ENCODE results near the gene NFAT5. TPM values are rescaled to one million over a fixed set of nuclear protein-coding genes. Genes with fewer than 3 reads are reported as not detected.
"Not testable (repeated sequence)": the region's sequence is repeated elsewhere in the genome, so short reads cannot be mapped to it uniquely, and the experiment has no call there.

NFAT5 gene
- total RNA-seq, 1 experiment from 2014 or later, result 6.1 TPM

GRCh38 chr16:69717066-69717465, 151.3 kb downstream of the NFAT5 start:
- no peak for DNase-seq (ENCODE audit: low read depth)
- in situ Hi-C loops (cut with HindIII; ENCODE audit: low pct_unique_long_range_greater_than_20kb, low sequenced_read_pairs), result no loop called here

GRCh38 chr16:69718111-69718764, 152.5 kb downstream of the NFAT5 start:
- DNase-seq (ENCODE audit: low read depth), result no peak
- in situ Hi-C loops (cut with HindIII; ENCODE audit: low pct_unique_long_range_greater_than_20kb, low sequenced_read_pairs), result no loop called here

GRCh38 chr16:69720822-69721430, 155.2 kb downstream of the NFAT5 start:
- in situ Hi-C loops (cut with HindIII; ENCODE audit: low pct_unique_long_range_greater_than_20kb, low sequenced_read_pairs), result no loop called here
- no peak for DNase-seq (ENCODE audit: low read depth)

- in situ Hi-C loops (cut with HindIII; ENCODE audit: low pct_unique_long_range_greater_than_20kb, low sequenced_read_pairs), result no loop called here
- DNase-seq (ENCODE audit: low read depth), result no peak
Observed at GRCh38 chr16:69721441-69721957, 155.7 kb downstream of the NFAT5 start.

GRCh38 chr16:69724414-69724873, 158.7 kb downstream of the NFAT5 start:
- DNase-seq (ENCODE audit: low read depth), result no peak
- in situ Hi-C loops (cut with HindIII; ENCODE audit: low pct_unique_long_range_greater_than_20kb, low sequenced_read_pairs), result no loop called here

- DNase-seq (ENCODE audit: low read depth), result peak; percentile 37
- in situ Hi-C loops (cut with HindIII; ENCODE audit: low pct_unique_long_range_greater_than_20kb, low sequenced_read_pairs), result no loop called here
Observed at GRCh38 chr16:69724981-69725479, 159.3 kb downstream of the NFAT5 start.

GRCh38 chr16:69725480-69726312, 159.9 kb downstream of the NFAT5 start:
- no peak for DNase-seq (ENCODE audit: low read depth)
- in situ Hi-C loops (cut with HindIII; ENCODE audit: low pct_unique_long_range_greater_than_20kb, low sequenced_read_pairs), result no loop called here

GRCh38 chr16:69726313-69727060, 160.7 kb downstream of the NFAT5 start, which contains the start of gene NQO1:
Gene NQO1 (minus strand): TSS chr16:69726560. CDS start chr16:69726439, 121 bp downstream.
- in situ Hi-C loops (cut with HindIII; ENCODE audit: low pct_unique_long_range_greater_than_20kb, low sequenced_read_pairs), result no loop called here
- peak; percentile 99 for DNase-seq (ENCODE audit: low read depth)

- in situ Hi-C loops (cut with HindIII; ENCODE audit: low pct_unique_long_range_greater_than_20kb, low sequenced_read_pairs), result no loop called here
- DNase-seq (ENCODE audit: low read depth), result peak; percentile 39
Observed at GRCh38 chr16:69727916-69728270, 162.1 kb downstream of the NFAT5 start.

- in situ Hi-C loops (cut with HindIII; ENCODE audit: low pct_unique_long_range_greater_than_20kb, low sequenced_read_pairs); DNase-seq (ENCODE audit: low read depth): not testable (repeated sequence)
Observed at GRCh38 chr16:69729030-69729429, 163.3 kb downstream of the NFAT5 start.

GRCh38 chr16:69731280-69731679, 165.5 kb downstream of the NFAT5 start:
- DNase-seq (ENCODE audit: low read depth); in situ Hi-C loops (cut with HindIII; ENCODE audit: low pct_unique_long_range_greater_than_20kb, low sequenced_read_pairs): not testable (repeated sequence)

GRCh38 chr16:69732101-69732500, 166.3 kb downstream of the NFAT5 start:
- DNase-seq (ENCODE audit: low read depth), result no peak
- in situ Hi-C loops (cut with HindIII; ENCODE audit: low pct_unique_long_range_greater_than_20kb, low sequenced_read_pairs), result no loop called here

GRCh38 chr16:69741519-69741918, 175.8 kb downstream of the NFAT5 start:
- peak; percentile 83 for DNase-seq (ENCODE audit: low read depth)
- in situ Hi-C loops (cut with HindIII; ENCODE audit: low pct_unique_long_range_greater_than_20kb, low sequenced_read_pairs), result no loop called here

GRCh38 chr16:69741951-69742904, 176.5 kb downstream of the NFAT5 start:
- in situ Hi-C loops (cut with HindIII; ENCODE audit: low pct_unique_long_range_greater_than_20kb, low sequenced_read_pairs), result no loop called here
- peak; percentile 88 for DNase-seq (ENCODE audit: low read depth)

- no peak for DNase-seq (ENCODE audit: low read depth)
- in situ Hi-C loops (cut with HindIII; ENCODE audit: low pct_unique_long_range_greater_than_20kb, low sequenced_read_pairs), result no loop called here
Observed at GRCh38 chr16:69744363-69745231, 178.8 kb downstream of the NFAT5 start.

GRCh38 chr16:69745232-69745612, 179.5 kb downstream of the NFAT5 start:
- in situ Hi-C loops (cut with HindIII; ENCODE audit: low pct_unique_long_range_greater_than_20kb, low sequenced_read_pairs), result no loop called here
- no peak for DNase-seq (ENCODE audit: low read depth)

All from Caki2 (cell line).